GM20000 (cell line): ENCODE measurements around the gene ONECUT1.

Experiments used
- DNase-seq: peaks from one replicate; pipeline ENCODE4 v3.0.0; 2012; ENCODE audit warnings: low spot score
- TF ChIP-seq, protein P1 (sequence below): IDR thresholded peaks from 2 replicates; pipeline ENCODE4 v1.5.1; 2012; ENCODE audit warnings: mild to moderate bottlenecking, control low read depth; ENCODE audit errors: extremely low read depth, missing control alignments

Gene ONECUT1

DNA sequence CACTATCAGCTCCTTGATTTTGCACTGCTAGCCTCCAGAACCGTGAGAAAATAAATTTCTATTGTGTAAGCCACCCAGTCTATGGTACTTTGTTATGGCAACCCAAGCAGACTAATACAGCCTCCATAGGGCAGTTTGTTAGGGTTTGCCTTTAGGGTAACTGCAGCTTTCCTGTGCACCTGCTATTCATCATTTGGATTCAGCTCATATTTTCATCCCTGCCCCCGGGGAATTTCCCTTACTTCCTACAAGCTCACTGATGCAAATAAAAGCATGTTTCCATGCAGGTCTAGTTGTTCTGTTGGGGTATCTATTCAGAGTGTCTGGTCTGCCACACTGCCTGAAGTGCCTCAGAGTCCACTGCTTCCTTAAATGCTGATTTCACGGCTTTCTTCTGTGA, 62.3 kb downstream of the ONECUT1 start:
- DNase-seq = no peak
- TF ChIP-seq, protein P1, sequence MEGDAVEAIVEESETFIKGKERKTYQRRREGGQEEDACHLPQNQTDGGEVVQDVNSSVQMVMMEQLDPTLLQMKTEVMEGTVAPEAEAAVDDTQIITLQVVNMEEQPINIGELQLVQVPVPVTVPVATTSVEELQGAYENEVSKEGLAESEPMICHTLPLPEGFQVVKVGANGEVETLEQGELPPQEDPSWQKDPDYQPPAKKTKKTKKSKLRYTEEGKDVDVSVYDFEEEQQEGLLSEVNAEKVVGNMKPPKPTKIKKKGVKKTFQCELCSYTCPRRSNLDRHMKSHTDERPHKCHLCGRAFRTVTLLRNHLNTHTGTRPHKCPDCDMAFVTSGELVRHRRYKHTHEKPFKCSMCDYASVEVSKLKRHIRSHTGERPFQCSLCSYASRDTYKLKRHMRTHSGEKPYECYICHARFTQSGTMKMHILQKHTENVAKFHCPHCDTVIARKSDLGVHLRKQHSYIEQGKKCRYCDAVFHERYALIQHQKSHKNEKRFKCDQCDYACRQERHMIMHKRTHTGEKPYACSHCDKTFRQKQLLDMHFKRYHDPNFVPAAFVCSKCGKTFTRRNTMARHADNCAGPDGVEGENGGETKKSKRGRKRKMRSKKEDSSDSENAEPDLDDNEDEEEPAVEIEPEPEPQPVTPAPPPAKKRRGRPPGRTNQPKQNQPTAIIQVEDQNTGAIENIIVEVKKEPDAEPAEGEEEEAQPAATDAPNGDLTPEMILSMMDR = no peak

DNA sequence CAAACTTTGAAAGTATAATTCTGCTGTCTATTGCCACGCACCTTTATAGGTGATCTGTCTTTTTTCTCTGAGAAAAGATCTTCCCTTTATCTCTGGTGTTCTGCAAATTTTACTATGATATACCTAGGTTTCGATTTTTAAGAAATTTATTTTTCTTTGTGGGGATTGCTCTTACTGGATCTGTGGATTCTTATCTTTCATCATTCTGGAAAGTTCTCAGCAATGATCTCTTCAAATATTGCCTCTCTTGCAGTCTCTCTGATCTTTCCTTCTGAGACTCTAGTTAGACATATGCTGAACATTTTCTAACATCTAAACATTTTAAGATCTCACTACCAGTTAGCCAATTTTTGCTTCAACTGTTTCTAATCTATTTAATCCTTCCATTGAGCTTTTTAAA, 63.9 kb downstream of the ONECUT1 start:
- DNase-seq = no peak

DNA sequence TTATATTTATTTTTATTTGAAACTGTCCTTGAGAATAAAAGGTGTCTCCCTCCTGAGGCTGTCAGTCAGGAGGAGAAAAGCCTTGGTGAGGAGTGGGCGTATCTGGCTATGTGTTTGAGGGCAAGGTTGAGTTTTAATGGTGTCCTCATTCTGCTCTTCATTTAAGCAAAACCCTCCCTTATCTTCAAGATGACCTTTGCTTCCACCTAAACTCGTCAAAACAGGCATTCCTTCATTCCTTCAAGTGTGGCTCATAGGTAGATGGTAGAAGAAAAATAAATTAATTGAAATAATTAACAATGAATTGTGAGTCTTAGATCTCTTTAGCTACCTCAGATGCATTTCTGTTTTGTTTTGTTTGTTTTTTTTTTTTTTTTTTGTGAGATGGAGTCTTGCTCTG, 71.6 kb downstream of the ONECUT1 start:
- DNase-seq = no peak
- TF ChIP-seq, protein P1 = no peak

More for the DNA sequence above, 63.9 kb downstream of the ONECUT1 start:
- TF ChIP-seq, protein P1 = no peak

DNA sequence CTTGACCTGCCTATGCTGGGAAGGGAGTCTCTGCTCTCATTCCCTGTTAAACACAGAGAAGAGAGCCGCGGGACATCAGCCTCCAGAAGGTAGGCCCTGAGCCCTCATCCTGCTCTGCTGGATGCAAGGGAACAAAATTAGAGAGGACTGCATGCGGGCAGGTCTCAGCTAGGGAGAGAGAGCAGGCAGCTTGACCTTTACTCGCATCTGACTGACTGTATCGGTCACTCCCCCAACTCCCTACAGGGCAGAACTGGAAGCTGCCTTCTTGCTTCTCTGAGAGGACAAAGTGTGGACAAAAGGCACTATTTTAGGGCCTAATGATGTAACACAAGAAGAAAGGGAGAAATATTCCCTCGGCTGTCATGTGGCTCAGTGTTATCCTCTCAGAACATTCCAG, 72.2 kb downstream of the ONECUT1 start:
- no peak for DNase-seq
- TF ChIP-seq, protein P1 = no peak

DNA sequence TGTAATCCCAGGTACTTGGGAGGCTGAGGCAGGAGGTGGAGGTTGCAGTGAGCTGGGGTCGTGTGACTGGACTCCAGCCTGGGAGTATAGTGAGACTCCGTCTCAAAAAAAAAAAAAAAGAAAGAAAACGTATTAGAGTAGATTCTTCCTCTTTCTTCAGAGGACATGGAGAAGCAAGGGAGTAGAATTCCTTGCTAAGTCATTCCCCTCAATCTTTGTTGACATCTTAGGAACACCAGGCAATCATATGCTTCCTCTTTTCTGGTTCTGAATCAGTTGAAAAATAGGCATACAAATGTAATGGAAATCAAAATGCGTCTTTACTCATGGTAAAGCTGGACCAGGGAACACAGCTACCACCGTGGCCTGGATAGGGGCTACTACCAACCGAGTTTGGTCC, 72.7 kb downstream of the ONECUT1 start:
- no peak for DNase-seq
- TF ChIP-seq, protein P1 = no peak

DNA sequence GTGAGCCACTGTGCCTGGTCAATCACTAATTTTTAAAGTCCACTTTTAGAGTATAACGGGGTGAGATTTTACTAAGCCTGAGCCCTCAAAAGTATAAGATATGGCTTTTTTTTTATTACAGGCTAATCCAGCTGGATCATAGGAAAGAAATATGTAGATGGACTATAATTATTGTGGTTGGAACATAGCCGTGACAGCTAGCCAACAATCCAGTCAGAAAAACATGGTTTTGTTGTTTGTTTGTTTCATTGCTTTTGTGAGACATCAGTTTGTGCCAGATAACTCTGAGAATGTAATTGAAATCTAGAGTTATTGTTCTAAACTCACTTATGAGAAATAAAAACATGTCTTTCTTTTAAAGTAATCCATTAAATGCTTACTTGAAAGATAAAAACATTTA, 73.6 kb downstream of the ONECUT1 start:
- DNase-seq = no peak
- TF ChIP-seq, protein P1 = no peak

DNA sequence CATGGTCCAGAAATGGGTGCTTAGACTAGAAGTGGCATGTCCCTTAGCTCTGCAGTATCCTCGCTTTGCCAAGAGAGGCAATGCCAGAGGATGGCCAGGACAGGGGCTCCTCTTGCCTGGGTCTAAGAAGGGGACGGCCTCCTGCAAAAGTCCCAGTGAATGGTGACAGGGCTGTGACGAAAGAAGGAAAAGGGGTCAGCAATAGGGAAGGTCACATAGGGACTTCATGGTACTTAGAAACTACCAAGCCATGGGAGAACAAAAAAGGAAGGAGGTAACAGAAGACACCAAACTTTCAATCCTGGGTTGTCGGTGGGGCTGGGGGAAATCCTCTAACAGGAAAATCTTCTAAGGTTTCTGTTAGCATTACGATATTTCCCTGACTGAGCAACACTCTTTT, 74.7 kb downstream of the ONECUT1 start:
- TF ChIP-seq, protein P1 = no peak
- no peak for DNase-seq
